Occipital lobe (tissue), 2 donors: ENCODE results near the gene C1orf159. TPM values are rescaled to one million over a fixed set of nuclear protein-coding genes. Genes with fewer than 3 reads are reported as not detected.

Source experiments
- DNase-seq: peaks from one replicate; lab custom pipeline; 2025; lab: John Stamatoyannopoulos, UW
- total RNA-seq: library from RNA; depleted of rRNA; stranded (reverse); fragments of >200 nt; gene quantifications from one replicate; pipeline ENCODE4 v1.2.3, GENCODE V29; 2014

The C1orf159 gene
- total RNA-seq, 1 donor from 2014 or later: 5.5 TPM

GRCh38 chr1:1092894-1093609, 22.8 kb downstream of the C1orf159 start:
- DNase-seq: no peak

GRCh38 chr1:1092149-1092855, 23.6 kb downstream of the C1orf159 start:
- no peak for DNase-seq

- DNase-seq: no peak
These were observed 24.3 kb downstream of the C1orf159 start for GRCh38 chr1:1091344-1092148.

GRCh38 chr1:1090424-1091343, 25.2 kb downstream of the C1orf159 start:
- DNase-seq: no peak

- DNase-seq: no peak
These were observed 26.0 kb downstream of the C1orf159 start for GRCh38 chr1:1089731-1090423.

- DNase-seq: no peak
These were observed 26.8 kb downstream of the C1orf159 start for GRCh38 chr1:1088801-1089680.

GRCh38 chr1:1088029-1088800, 27.7 kb downstream of the C1orf159 start:
- DNase-seq: no peak

GRCh38 chr1:1087351-1088028, 28.4 kb downstream of the C1orf159 start:
- DNase-seq: no peak

- DNase-seq: no peak
These were observed 29.0 kb downstream of the C1orf159 start for GRCh38 chr1:1086911-1087341.

- DNase-seq: no peak
These were observed 29.7 kb downstream of the C1orf159 start for GRCh38 chr1:1085911-1086841.

- no peak for DNase-seq
These were observed 30.6 kb downstream of the C1orf159 start for GRCh38 chr1:1085171-1085841.

- DNase-seq: no peak
These were observed 31.3 kb downstream of the C1orf159 start for GRCh38 chr1:1084372-1085170.

GRCh38 chr1:1083416-1084371, 32.2 kb downstream of the C1orf159 start:
- DNase-seq: no peak

GRCh38 chr1:1082776-1083415, 33.0 kb downstream of the C1orf159 start:
- DNase-seq: no peak
